Stimulated activated CD4-positive, alpha-beta T cell treated with anti-CD3 and anti-CD28 coated beads, Interleukin-1b, Interleukin-23, amount 100 ng/mL, for 48 hours (primary cell): ENCODE results near the gene PI4KA.
A peak's percentile ranks its signal among the peaks of the same experiment; 100 is the strongest.

Experiments used
- DNase-seq: peaks from one replicate; pipeline ENCODE4 v3.0.0-alpha.2; 2020

PI4KA gene

DNA sequence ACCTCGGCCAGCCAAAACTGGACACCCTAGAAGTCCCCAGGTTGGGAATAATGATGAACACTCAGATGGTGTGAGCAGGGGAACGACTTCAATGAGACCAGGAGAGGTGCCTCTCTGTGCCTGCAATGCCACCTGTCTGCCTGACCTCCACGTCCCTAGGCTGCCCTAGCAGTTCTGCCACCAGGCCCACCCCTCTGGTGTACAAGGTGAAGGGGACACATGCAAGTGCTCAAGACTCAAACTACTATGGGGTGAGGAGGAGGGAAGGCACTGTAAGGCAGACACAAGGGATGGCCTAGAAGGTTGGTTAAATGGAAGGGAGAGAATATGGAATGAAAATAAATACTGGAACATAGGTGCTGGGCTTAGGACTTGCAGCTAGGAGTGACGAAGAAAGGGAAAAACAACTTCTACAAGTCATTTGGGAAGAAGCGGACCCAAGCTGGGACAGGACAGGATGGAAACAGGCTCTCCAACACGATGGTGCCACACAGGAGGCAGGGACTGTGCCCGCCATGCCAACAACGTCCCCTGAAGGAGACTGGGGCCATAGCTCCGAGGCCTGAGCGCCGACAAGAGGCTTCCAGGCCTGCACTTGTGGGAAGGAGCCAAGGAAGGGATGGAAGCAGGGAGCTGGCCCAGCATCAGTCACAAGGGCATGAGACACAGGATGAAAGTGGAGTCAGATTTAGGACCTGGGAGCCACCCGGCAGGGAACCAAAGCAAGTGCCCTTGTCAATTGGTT, 66.2 kb downstream of the PI4KA start:
- no peak for DNase-seq

- no peak for DNase-seq
Measured at GRCh38 chr22:20788627-20789344, 69.8 kb downstream of the PI4KA start.

GRCh38 chr22:20787746-20788626, 70.6 kb downstream of the PI4KA start:
- DNase-seq, result no peak

- no peak for DNase-seq
Measured at GRCh38 chr22:20787223-20787622, 71.4 kb downstream of the PI4KA start.

- no peak for DNase-seq
Measured at GRCh38 chr22:20786536-20786979, 72.1 kb downstream of the PI4KA start.

- no peak for DNase-seq
Measured at GRCh38 chr22:20786048-20786447, 72.6 kb downstream of the PI4KA start.

DNA sequence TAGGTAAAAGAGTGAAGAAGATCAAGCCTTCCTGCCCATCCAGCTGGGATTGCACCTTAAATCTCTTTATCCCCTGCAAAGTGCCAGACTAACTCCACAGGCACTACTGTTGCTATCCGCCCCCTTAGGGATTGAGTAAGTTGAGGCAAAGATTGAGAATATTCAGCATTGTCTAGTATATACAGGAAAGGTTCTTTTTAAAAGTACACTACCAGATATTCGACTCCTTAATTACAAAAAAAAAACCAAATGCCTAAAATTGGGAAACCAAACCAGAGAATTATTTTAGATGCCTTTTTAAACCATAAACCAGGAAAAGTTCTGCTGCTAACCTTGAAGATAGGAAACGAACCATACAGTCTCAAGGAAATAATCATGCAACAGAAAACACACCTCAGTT, 73.2 kb downstream of the PI4KA start:
- DNase-seq, result no peak

GRCh38 chr22:20783844-20784723, 74.5 kb downstream of the PI4KA start:
- DNase-seq, result peak; percentile 33

GRCh38 chr22:20783300-20783673, 75.3 kb downstream of the PI4KA start:
- DNase-seq, result no peak

- no peak for DNase-seq
Measured at GRCh38 chr22:20782596-20783299, 75.9 kb downstream of the PI4KA start.

GRCh38 chr22:20782083-20782482, 76.5 kb downstream of the PI4KA start:
- DNase-seq, result no peak

DNA sequence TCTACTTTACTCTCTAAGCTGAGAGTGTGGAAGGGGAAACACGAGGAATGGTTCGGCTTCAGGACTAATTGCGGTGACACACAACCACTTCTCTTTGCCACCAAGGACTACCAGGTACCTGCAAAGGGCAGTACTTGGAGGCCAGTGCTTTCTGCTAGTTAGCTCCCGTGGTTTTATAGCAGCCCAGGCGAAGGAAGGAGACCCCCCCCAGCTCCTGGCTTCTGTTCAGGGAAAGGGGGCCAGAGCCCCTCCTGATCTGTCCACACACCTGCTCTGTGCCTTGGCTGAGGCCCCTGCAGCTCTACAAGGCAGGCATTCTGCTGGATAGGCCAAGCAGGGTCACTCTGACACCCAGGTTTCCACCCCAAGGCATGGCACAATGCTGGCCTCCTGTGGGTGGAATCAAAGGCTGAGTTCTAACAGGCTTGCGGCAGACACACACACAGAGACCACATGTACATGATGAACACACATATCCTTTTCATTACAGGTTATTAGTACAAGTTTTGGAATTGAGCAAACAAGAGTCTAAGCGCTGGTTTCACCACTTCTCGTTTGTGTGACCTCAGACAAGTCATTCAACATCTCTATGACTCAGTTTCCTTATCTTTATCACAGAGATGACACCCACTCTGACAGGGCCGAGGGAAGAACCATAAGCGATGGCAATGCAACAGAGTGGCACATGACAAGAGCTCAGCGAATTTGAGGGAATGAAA, 77.2 kb downstream of the PI4KA start:
- peak; percentile 69 for DNase-seq

- DNase-seq, result no peak
Measured at GRCh38 chr22:20779818-20780158, 78.8 kb downstream of the PI4KA start.

DNA sequence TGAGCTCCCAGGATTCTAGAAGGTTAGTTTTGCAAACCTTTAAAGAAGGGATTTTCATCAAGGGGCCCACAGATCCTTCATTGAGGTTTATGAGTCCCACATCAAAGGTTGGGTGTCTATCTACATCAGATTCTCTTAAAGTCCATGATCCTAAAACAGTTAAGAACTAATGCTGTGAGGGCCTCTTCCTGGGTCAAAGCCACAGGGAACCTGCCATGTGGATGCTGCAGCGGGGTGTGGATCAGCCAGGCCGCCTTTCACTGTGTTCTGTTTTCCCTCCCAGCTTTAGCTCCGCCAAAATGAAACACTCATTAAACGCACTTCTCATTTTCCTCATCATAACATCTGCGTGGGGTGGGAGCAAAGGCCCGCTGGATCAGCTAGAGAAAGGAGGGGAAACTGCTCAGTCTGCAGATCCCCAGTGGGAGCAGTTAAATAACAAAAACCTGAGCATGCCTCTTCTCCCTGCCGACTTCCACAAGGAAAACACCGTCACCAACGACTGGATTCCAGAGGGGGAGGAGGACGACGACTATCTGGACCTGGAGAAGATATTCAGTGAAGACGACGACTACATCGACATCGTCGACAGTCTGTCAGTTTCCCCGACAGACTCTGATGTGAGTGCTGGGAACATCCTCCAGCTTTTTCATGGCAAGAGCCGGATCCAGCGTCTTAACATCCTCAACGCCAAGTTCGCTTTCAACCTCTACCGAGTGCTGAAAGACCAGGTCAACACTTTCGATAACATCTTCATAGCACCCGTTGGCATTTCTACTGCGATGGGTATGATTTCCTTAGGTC, 79.4 kb downstream of the PI4KA start:
- DNase-seq, result no peak

DNA sequence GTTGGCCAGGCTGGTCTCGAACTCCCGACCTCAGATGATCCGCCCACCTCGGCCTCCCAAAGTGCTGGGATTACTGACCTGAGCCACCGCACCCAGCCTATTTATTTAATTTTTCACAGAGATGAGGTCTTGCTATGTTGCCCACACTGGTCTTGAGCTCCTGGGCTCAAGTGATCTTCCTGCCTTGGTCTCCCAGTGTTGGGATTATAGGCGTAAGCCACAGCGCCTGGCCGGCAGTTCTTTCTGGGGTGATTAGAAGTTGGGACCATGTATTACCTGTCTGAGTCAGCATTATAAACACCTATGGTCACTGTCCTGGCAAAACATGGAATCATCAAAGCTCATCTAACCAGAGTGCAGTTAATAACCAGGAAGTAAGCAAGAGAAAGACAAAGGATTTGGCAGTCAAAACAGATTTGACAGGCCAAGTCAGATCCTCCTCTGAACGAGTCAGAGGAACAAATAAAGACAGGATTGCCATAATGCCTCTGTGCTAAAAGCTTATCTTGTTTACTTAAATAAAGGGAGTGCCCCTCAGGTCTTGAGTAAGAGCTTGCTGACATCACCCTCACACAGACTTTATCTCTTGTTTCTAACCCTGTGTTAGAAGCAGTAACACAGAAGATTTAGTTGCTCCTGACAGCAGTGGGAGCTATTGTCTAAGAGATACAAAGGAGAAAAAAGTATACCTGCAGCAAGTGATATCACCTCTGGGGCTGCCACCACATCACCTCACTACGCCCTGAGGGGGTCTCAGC, 81.0 kb downstream of the PI4KA start:
- DNase-seq, result no peak

- no peak for DNase-seq
Measured at GRCh38 chr22:20776624-20777405, 81.8 kb downstream of the PI4KA start.

DNA sequence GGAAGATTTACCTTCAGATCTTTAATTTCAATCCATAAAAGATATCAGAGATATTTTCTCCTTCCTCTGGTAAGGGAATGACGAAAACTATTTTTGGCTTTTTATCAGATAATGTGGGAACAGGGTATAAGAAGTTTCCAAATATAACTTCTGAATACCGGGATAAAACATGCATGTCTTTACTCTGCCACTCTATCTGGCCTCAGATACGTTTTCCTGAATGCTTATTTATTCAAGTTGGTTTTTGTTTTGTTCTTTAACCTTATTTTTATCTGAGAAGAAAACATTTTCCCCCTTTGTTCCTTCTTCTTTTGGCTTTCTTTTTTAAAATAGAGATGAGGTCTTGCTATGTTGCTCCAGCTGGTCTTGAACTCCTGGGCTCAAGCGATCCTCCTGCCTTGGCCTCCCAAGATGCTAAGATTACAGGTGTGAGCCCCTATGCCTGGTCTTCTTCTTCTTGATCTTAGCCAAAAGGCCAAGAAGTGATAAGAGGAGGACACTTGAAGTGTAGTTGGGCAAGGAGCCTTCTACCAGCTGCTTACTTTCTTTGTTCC, 83.2 kb downstream of the PI4KA start:
- no peak for DNase-seq

DNA sequence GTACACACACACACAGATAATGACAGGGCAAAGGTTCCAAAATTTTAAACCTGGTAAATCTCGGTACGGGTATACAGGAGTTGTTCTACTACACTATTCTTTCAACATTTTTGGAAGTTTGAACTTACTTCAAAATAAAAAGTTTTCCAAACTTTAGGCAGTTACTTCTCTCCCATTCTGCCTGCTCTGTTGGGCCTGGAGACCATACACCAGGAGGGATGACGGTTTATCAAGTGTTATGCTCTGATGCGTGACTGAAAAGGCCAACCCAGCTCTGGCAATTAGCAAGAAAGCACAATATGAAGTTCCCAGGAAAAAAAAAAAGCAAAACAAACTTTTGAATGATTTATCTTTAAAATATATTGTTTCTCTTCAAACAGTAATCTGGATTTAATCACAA, 83.7 kb downstream of the PI4KA start:
- DNase-seq, result no peak
